Lung (tissue), 12 donors: ENCODE results near the gene MICAL2. TPM values are rescaled to one million over a fixed set of nuclear protein-coding genes. Genes with fewer than 3 reads are reported as not detected.

ENCODE experiments used
- ATAC-seq: fragments of 200-7000 bp; cut with Tn5 transposase; one replicate; pipeline ENCODE4 v1.9.1; 2020; ENCODE audit warnings: moderate number of reproducible peaks; ENCODE audit not compliant: insufficient read depth, low FRiP score
- DNase-seq, 3 donors: peaks; one replicate each; pipeline ENCODE4 v3.0.0-alpha.2; 2013 to 2017
- H3K27ac ChIP-seq, 2 donors: one replicate each; pipeline ENCODE4 v1.5.1; 2013; ENCODE audit warnings: mild to moderate bottlenecking in 2 of 2, moderate library complexity in 2 of 2, control low read depth in 1 of 2, inconsistent platforms in 1 of 2, low read depth in 1 of 2, low read length in 1 of 2
- H3K27me3 ChIP-seq, 3 donors: one replicate each; pipeline ENCODE4 v1.5.1; 2013; ENCODE audit warnings: low read length in 2 of 3; ENCODE audit not compliant: control insufficient read depth in 3 of 3, insufficient read depth in 3 of 3
- H3K36me3 ChIP-seq, 4 donors: one replicate each; pipeline ENCODE4 v1.5.1; 2013; ENCODE audit warnings: low read length in 4 of 4, mild to moderate bottlenecking in 1 of 4, moderate library complexity in 1 of 4; ENCODE audit not compliant: control insufficient read depth in 4 of 4, insufficient read depth in 4 of 4
- H3K4me1 ChIP-seq, 5 donors: one replicate each; pipeline ENCODE4 v1.5.1; 2013; ENCODE audit warnings: low read length in 5 of 5, mild to moderate bottlenecking in 2 of 5, moderate library complexity in 1 of 5; ENCODE audit not compliant: control insufficient read depth in 5 of 5, insufficient read depth in 5 of 5
- H3K4me3 ChIP-seq: one replicate; pipeline ENCODE4 v1.5.1; 2013; ENCODE audit warnings: mild to moderate bottlenecking, control low read depth, moderate library complexity
- H3K9ac ChIP-seq, 2 donors: one replicate each; pipeline ENCODE4 v1.5.1; 2013; ENCODE audit warnings: low read length in 2 of 2, control low read depth in 1 of 2; ENCODE audit not compliant: insufficient read depth in 1 of 2
- H3K9me3 ChIP-seq, 4 donors: one replicate each; pipeline ENCODE4 v1.5.1; 2013; ENCODE audit warnings: low read length in 3 of 4, mild to moderate bottlenecking in 1 of 4, moderate library complexity in 1 of 4; ENCODE audit not compliant: control insufficient read depth in 4 of 4, insufficient read depth in 3 of 4
- CTCF ChIP-seq: IDR thresholded peaks from 2 replicates; pipeline ENCODE4 v1.5.1; 2012; ENCODE audit warnings: mild to moderate bottlenecking; ENCODE audit errors: control extremely low read depth, extremely low read depth
- WGBS, 2 donors: extraction: QIAGEN DNeasy Blood & Tissue Kit; methylation state at CpG; one replicate each; pipeline ENCODE4 v1.1.7; 2013; 5-methylcytosine and 5-hydroxymethylcytosine counted together
- polyA plus RNA-seq, 2 donors: library from polyadenylated mRNA; stranded (reverse); fragments of 200-250 nt; gene quantifications; one replicate each; pipeline ENCODE4 v1.2.1, GENCODE V29; 2013
- total RNA-seq, 2 donors: library from RNA; depleted of rRNA in 1 of 2; stranded (reverse); fragments of >200 nt in 1 of 2; gene quantifications; one replicate each; pipeline ENCODE4 v1.2.1, GENCODE V29; 2014 to 2021
- donor health status: control.
- donor health status: control.
- donor health status: Bipolar disorder and iron deficiency.
- donor health status: healthy.
- donor health status: DM: yes; HTN: yes; CAD: no.

MICAL2 gene
- total and polyA plus RNA-seq, 4 donors = 38.2 to 218 (median 99.6) TPM

- ATAC-seq = no peak
- Histone ChIP-seq H3K9me3 (no peaks in the 10 kb centered on the region), H3K4me3 (no peak overlapping the region), H3K4me1 (peaks cover 0 to 13% (median 0%) of the 10 kb centered on the region in 5 donors), H3K27ac (no peak overlapping the region), H3K36me3 (peaks cover 0 to 3% (median 0%) of the 10 kb centered on the region in 4 donors), H3K9ac (no peak overlapping the region), H3K27me3 (no peaks in the 10 kb centered on the region)
- TF ChIP-seq CTCF = no peak
- DNase-seq = no peak
- WGBS, 2 donors = 79 to 87% methylated on average over 6 of the region's 6 CpGs
These were observed 172.3 kb downstream of the MICAL2 start for GRCh38 chr11:12282676-12283075.

GRCh38 chr11:12284316-12285050 lies 174.1 kb downstream of the MICAL2 start:
- Histone ChIP-seq H3K4me1 (peaks cover 0 to 13% (median 0%) of the 10 kb centered on the region in 5 donors), H3K4me3 (no peak overlapping the region), H3K27ac (no peak overlapping the region), H3K9me3 (no peaks in the 10 kb centered on the region), H3K27me3 (no peaks in the 10 kb centered on the region), H3K36me3 (peaks cover 0 to 3% (median 0%) of the 10 kb centered on the region in 4 donors), H3K9ac (no peak overlapping the region)
- peak in 2 of 3 donors; percentile 26 to 48 for DNase-seq
- TF ChIP-seq CTCF = no peak
- ATAC-seq = no peak
- 41 to 48% methylated on average over 4 of the region's 4 CpGs for WGBS, 2 donors

GRCh38 chr11:12285106-12285505 lies 174.7 kb downstream of the MICAL2 start:
- DNase-seq (no peak), ATAC-seq (no peak)
- Histone ChIP-seq H3K27me3 (no peaks in the 10 kb centered on the region), H3K9ac (no peak overlapping the region), H3K27ac (no peak overlapping the region), H3K36me3 (peaks cover 0 to 3% (median 0%) of the 10 kb centered on the region in 4 donors), H3K4me3 (no peak overlapping the region), H3K9me3 (no peaks in the 10 kb centered on the region), H3K4me1 (peaks cover 0 to 13% (median 0%) of the 10 kb centered on the region in 5 donors)
- no peak for TF ChIP-seq CTCF
- 53 to 72% methylated on average over 4 of the region's 4 CpGs for WGBS, 2 donors

- 59 to 70% methylated on average over 6 of the region's 6 CpGs for WGBS, 2 donors
- TF ChIP-seq CTCF = no peak
- no peak overlapping the region for H3K27ac ChIP-seq
- no peak overlapping the region for H3K4me3 ChIP-seq
- ATAC-seq = no peak
- H3K9me3 ChIP-seq = no peaks in the 10 kb centered on the region
- H3K27me3 ChIP-seq = no peaks in the 10 kb centered on the region
- peaks cover 0 to 3% (median 0%) of the 10 kb centered on the region in 4 donors for H3K36me3 ChIP-seq
- no peak overlapping the region for H3K9ac ChIP-seq
- no peak for DNase-seq
- peaks cover 0 to 13% (median 0%) of the 10 kb centered on the region in 5 donors for H3K4me1 ChIP-seq
These were observed 175.4 kb downstream of the MICAL2 start for GRCh38 chr11:12285811-12286222.
